GM19239 (cell line): ENCODE data around the gene INAVA.
A peak's percentile ranks its signal among the peaks of the same experiment; 100 is the strongest.

Source experiments
- DNase-seq: peaks from one replicate; pipeline ENCODE4 v3.0.0; 2011; ENCODE audit warnings: low spot score; ENCODE audit not compliant: insufficient read length
- FAIRE-seq: peaks from 2 replicates; lab custom pipeline; 2011; peaks lifted over from hg19 to GRCh38; lab: Jason Lieb, UNC

The INAVA gene

GRCh38 chr1:200874694-200875093 is 20.0 kb upstream of the INAVA start:
- FAIRE-seq, result no peak
- no peak for DNase-seq

GRCh38 chr1:200875416-200875815 is 19.3 kb upstream of the INAVA start:
- no peak for FAIRE-seq

GRCh38 chr1:200877010-200877409 is 17.7 kb upstream of the INAVA start:
- no peak for DNase-seq
- FAIRE-seq, result no peak

More at GRCh38 chr1:200875416-200875815, 19.3 kb upstream of the INAVA start:
- DNase-seq, result no peak

- DNase-seq, result no peak
- FAIRE-seq, result no peak
Measured at GRCh38 chr1:200877839-200878551, 16.7 kb upstream of the INAVA start.

- FAIRE-seq (peak; percentile 97), DNase-seq (no peak)
Measured at GRCh38 chr1:200880212-200880611, 14.5 kb upstream of the INAVA start.

- FAIRE-seq (no peak), DNase-seq (no peak)
Measured at GRCh38 chr1:200883118-200883517, 11.6 kb upstream of the INAVA start.

- peak; percentile 64 for FAIRE-seq
Measured at GRCh38 chr1:200885623-200886402, 8.9 kb upstream of the INAVA start.

GRCh38 chr1:200886594-200886993 is 8.1 kb upstream of the INAVA start:
- FAIRE-seq (no peak), DNase-seq (no peak)

More at GRCh38 chr1:200885623-200886402, 8.9 kb upstream of the INAVA start:
- DNase-seq, result no peak

- DNase-seq, result no peak
- no peak for FAIRE-seq
Measured at GRCh38 chr1:200887036-200887435, 7.7 kb upstream of the INAVA start.

- FAIRE-seq (no peak), DNase-seq (no peak)
Measured at GRCh38 chr1:200887772-200888348, 6.8 kb upstream of the INAVA start.

GRCh38 chr1:200888349-200888838 is 6.3 kb upstream of the INAVA start:
- DNase-seq, result peak; percentile 90
- peak; percentile 98 for FAIRE-seq

- DNase-seq (no peak), FAIRE-seq (peak; percentile 86)
Measured at GRCh38 chr1:200889571-200889970, 5.1 kb upstream of the INAVA start.

- no peak for DNase-seq
- no peak for FAIRE-seq
Measured at GRCh38 chr1:200890027-200890426, 4.7 kb upstream of the INAVA start.

GRCh38 chr1:200890818-200891773 is 3.6 kb upstream of the INAVA start:
- no peak for DNase-seq
- FAIRE-seq, result peak; percentile 91

GRCh38 chr1:200891774-200892157 is 2.9 kb upstream of the INAVA start:
- FAIRE-seq, result no peak
- DNase-seq, result no peak

- DNase-seq (no peak), FAIRE-seq (peak; percentile 63)
Measured at GRCh38 chr1:200892546-200892945, 2.2 kb upstream of the INAVA start.

GRCh38 chr1:200892958-200893357 is 1.7 kb upstream of the INAVA start:
- FAIRE-seq (peak; percentile 8), DNase-seq (no peak)

- DNase-seq (no peak), FAIRE-seq (no peak)
Measured at GRCh38 chr1:200893411-200893901, 1.2 kb upstream of the INAVA start.

- FAIRE-seq (peak; percentile 61), DNase-seq (no peak)
Measured at GRCh38 chr1:200895443-200895789, 716 bp downstream of the INAVA start.
